ENCODE results near the gene PPDPF. TPM values are rescaled to one million over a fixed set of nuclear protein-coding genes. Genes with fewer than 3 reads are reported as not detected.

Gene PPDPF
- total RNA-seq, 4 donors from 2014 or later: 142 to 613 (median 338) TPM

GRCh38 chr20:63563225-63563935 is 42.8 kb downstream of the PPDPF start:
- peaks cover 0 to 5% (median 3%) of the 10 kb centered on the region in 3 donors for H3K4me1 ChIP-seq
- intact Hi-C loops (cut with DNase I): no loop called here
- H3K9me3 ChIP-seq: no peaks in the 10 kb centered on the region
- H3K36me3 ChIP-seq: peaks cover 35 to 92% (median 45%) of the 10 kb centered on the region in 3 donors
- H3K27me3 ChIP-seq: no peaks in the 10 kb centered on the region
- DNase-seq: no peak
- H3K4me3 ChIP-seq: no peak overlapping the region
- TF ChIP-seq POLR2A (IDR thresholded peaks at IDR 0.05) (no peak), CTCF (IDR thresholded peaks at IDR 0.05) (no peak)
- no peak overlapping the region for H3K27ac ChIP-seq
- WGBS, 2 donors: 80 to 100% methylated on average over 1 to 3 of the region's 55 CpGs

- intact Hi-C loops (cut with DNase I): no loop called here
- no peak for TF ChIP-seq CTCF (IDR thresholded peaks at IDR 0.05)
- TF ChIP-seq POLR2A (IDR thresholded peaks at IDR 0.05): no peak
- no peak overlapping the region for H3K4me3 ChIP-seq
- no peak for DNase-seq
- H3K27ac ChIP-seq: no peak overlapping the region
- peaks cover 35 to 88% (median 45%) of the 10 kb centered on the region in 3 donors for H3K36me3 ChIP-seq
- no peaks in the 10 kb centered on the region for H3K27me3 ChIP-seq
- H3K4me1 ChIP-seq: peaks cover 0 to 12% (median 5%) of the 10 kb centered on the region in 3 donors
- H3K9me3 ChIP-seq: no peaks in the 10 kb centered on the region
- WGBS, 2 donors: no CpG with 5 or more reads among the region's 62 CpGs
These were observed 43.7 kb downstream of the PPDPF start for GRCh38 chr20:63564036-63564810.

- Histone ChIP-seq H3K27me3 (no peaks in the 10 kb centered on the region), H3K4me3 (no peak overlapping the region), H3K9me3 (no peaks in the 10 kb centered on the region), H3K36me3 (peaks cover 30 to 82% (median 40%) of the 10 kb centered on the region in 3 donors), H3K27ac (no peak overlapping the region), H3K4me1 (peaks cover 0 to 15% (median 5%) of the 10 kb centered on the region in 3 donors)
- no peak for DNase-seq
- no peak for TF ChIP-seq CTCF (IDR thresholded peaks at IDR 0.05)
- no peak for TF ChIP-seq POLR2A (IDR thresholded peaks at IDR 0.05)
- 96 to 99% methylated on average over 9 to 10 of the region's 61 CpGs for WGBS, 2 donors
- intact Hi-C loops (cut with DNase I): no loop called here
These were observed 44.6 kb downstream of the PPDPF start for GRCh38 chr20:63565021-63565698.

- Histone ChIP-seq H3K36me3 (peaks cover 24 to 75% (median 33%) of the 10 kb centered on the region in 3 donors), H3K4me3 (no peak overlapping the region), H3K27me3 (no peaks in the 10 kb centered on the region), H3K4me1 (peaks cover 0 to 15% (median 5%) of the 10 kb centered on the region in 3 donors), H3K27ac (no peak overlapping the region), H3K9me3 (no peaks in the 10 kb centered on the region)
- DNase-seq: no peak
- WGBS, 2 donors: 86 to 96% methylated on average over 7 to 11 of the region's 43 CpGs
- no peak for TF ChIP-seq CTCF (IDR thresholded peaks at IDR 0.05)
- no peak for TF ChIP-seq POLR2A (IDR thresholded peaks at IDR 0.05)
- intact Hi-C loops (cut with DNase I): no loop called here
These were observed 45.3 kb downstream of the PPDPF start for GRCh38 chr20:63565699-63566335.
